ENCODE measurements around the gene SYT14. TPM values are rescaled to one million over a fixed set of nuclear protein-coding genes. Genes with fewer than 3 reads are reported as not detected.

SYT14 gene
- total RNA-seq, 2 donors from 2014 or later: 6.2 to 7.1 TPM

DNA sequence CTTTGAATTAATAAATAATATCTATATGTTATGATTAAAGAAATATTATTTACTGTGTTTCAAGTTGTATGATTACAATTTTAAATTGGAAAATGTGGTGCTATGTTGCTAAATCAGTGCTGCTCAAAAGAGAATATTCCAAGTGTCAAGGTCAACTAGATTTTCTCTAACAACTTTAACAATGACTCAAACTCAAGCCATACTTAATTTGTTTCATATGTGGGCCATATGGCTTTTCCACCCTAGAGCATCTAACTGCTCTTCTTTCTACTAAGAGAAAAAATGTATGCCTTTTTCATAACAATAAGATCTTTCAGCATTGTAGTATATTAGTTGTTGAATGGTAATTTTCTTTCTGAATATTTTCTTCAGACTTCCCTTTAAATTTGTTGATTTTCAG lies 8.3 kb upstream of the SYT14 start:
- peaks cover 6% of the 10 kb centered on the region for H3K27me3 Mint-ChIP-seq (ENCODE audit: insufficient read depth)

DNA sequence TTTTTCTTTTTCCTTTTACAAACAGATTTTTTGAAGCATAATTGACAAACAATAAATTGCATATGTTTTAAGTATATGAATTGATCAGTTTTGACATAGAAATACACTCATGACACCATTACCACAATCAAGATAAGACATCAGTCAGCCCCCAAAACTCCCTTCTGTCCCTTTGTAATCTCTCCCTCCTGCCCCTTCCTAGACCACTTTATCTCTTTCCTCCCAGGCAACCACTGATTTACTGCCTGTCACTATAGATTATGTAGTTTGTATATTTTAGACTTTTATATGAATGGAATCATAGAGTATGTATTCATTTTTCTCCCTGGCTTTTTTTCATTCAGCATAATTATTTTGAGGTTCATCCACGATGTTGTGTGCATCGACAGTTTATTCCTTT lies 6.9 kb upstream of the SYT14 start:
- Mint-ChIP-seq H3K27ac (no peak overlapping the region), H3K4me1 (no peaks in the 10 kb centered on the region), H3K9me3 (no peaks in the 10 kb centered on the region), H3K27me3 (ENCODE audit: insufficient read depth) (peaks cover 6% of the 10 kb centered on the region), H3K36me3 (ENCODE audit: low read depth) (no peaks in the 10 kb centered on the region), H3K4me3 (no peak overlapping the region)
- H3K4me1 ChIP-seq (ENCODE audit: control insufficient read depth, insufficient read depth, low read length): no peaks in the 10 kb centered on the region
- peaks cover 20% of the 10 kb centered on the region for H3K27me3 ChIP-seq (ENCODE audit: control insufficient read depth, insufficient read depth, low read length, poor library complexity, severe bottlenecking)
- no peak overlapping the region for H3K4me3 ChIP-seq (ENCODE audit: low read length)
- no peak for DNase-seq
- no peak overlapping the region for H3K9ac ChIP-seq (ENCODE audit: extremely low read depth, low read length, poor library complexity, severe bottlenecking)
- WGBS, 2 experiments (ENCODE audit: insufficient coverage in 1 of 2, insufficient read length in 1 of 2): 93% methylated on average over 2 of the region's 2 CpGs; no CpG with 5 or more reads in 1 of the 2 experiments
- H3K9me3 ChIP-seq (ENCODE audit: control insufficient read depth, low read length): no peaks in the 10 kb centered on the region
- H3K36me3 ChIP-seq (ENCODE audit: control insufficient read depth, insufficient read depth, low read length): no peaks in the 10 kb centered on the region
- no peak overlapping the region for H3K27ac ChIP-seq (ENCODE audit: low read depth, low read length)
- TF ChIP-seq, protein P1, sequence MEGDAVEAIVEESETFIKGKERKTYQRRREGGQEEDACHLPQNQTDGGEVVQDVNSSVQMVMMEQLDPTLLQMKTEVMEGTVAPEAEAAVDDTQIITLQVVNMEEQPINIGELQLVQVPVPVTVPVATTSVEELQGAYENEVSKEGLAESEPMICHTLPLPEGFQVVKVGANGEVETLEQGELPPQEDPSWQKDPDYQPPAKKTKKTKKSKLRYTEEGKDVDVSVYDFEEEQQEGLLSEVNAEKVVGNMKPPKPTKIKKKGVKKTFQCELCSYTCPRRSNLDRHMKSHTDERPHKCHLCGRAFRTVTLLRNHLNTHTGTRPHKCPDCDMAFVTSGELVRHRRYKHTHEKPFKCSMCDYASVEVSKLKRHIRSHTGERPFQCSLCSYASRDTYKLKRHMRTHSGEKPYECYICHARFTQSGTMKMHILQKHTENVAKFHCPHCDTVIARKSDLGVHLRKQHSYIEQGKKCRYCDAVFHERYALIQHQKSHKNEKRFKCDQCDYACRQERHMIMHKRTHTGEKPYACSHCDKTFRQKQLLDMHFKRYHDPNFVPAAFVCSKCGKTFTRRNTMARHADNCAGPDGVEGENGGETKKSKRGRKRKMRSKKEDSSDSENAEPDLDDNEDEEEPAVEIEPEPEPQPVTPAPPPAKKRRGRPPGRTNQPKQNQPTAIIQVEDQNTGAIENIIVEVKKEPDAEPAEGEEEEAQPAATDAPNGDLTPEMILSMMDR (conservative IDR thresholded peaks at IDR 0.05): no peak

More for the DNA sequence above, 8.3 kb upstream of the SYT14 start:
- H3K36me3 Mint-ChIP-seq (ENCODE audit: low read depth): no peaks in the 10 kb centered on the region
- DNase-seq: no peak
- Histone ChIP-seq H3K27ac (ENCODE audit: low read depth, low read length) (no peak overlapping the region), H3K9me3 (ENCODE audit: control insufficient read depth, low read length) (no peaks in the 10 kb centered on the region), H3K4me3 (ENCODE audit: low read length) (no peak overlapping the region), H3K27me3 (ENCODE audit: control insufficient read depth, insufficient read depth, low read length, poor library complexity, severe bottlenecking) (peaks cover 6% of the 10 kb centered on the region), H3K36me3 (ENCODE audit: control insufficient read depth, insufficient read depth, low read length) (no peaks in the 10 kb centered on the region), H3K9ac (ENCODE audit: extremely low read depth, low read length, poor library complexity, severe bottlenecking) (no peak overlapping the region), H3K4me1 (ENCODE audit: control insufficient read depth, insufficient read depth, low read length) (no peaks in the 10 kb centered on the region)
- no peaks in the 10 kb centered on the region for H3K9me3 Mint-ChIP-seq
- no peak overlapping the region for H3K4me3 Mint-ChIP-seq
- TF ChIP-seq, protein P1 (conservative IDR thresholded peaks at IDR 0.05): no peak
- no peak overlapping the region for H3K27ac Mint-ChIP-seq
- H3K4me1 Mint-ChIP-seq: no peaks in the 10 kb centered on the region

DNA sequence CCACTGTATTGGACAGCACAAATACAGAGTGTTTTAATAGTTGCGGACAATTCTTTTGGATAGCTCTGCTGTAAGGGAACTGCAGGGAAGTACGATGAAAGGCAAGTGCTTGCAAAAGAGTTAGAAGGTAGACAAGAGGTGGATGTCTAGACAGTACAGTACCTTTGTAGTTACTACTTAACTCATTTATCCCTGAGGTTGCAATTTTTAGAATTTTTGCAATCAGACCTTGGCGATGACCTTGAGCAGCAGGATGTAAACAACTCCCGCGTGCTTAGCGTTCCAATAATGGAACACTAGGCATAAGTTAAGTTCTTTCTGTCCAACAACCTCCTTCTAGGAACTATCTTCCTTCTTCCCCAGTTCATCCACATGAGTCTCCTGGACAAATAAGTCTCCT lies 1.9 kb upstream of the SYT14 start:
- DNase-seq: no peak
- Histone ChIP-seq H3K36me3 (ENCODE audit: control insufficient read depth, insufficient read depth, low read length) (no peaks in the 10 kb centered on the region), H3K9ac (ENCODE audit: extremely low read depth, low read length, poor library complexity, severe bottlenecking) (no peak overlapping the region), H3K27ac (ENCODE audit: low read depth, low read length) (no peak overlapping the region), H3K4me3 (ENCODE audit: low read length) (no peak overlapping the region), H3K27me3 (ENCODE audit: control insufficient read depth, insufficient read depth, low read length, poor library complexity, severe bottlenecking) (peaks cover 29% of the 10 kb centered on the region), H3K9me3 (ENCODE audit: control insufficient read depth, low read length) (no peaks in the 10 kb centered on the region), H3K4me1 (ENCODE audit: control insufficient read depth, insufficient read depth, low read length) (peaks cover 2% of the 10 kb centered on the region)
- H3K4me1 Mint-ChIP-seq: peaks cover 14% of the 10 kb centered on the region
- TF ChIP-seq, protein P1 (conservative IDR thresholded peaks at IDR 0.05): no peak
- no peaks in the 10 kb centered on the region for H3K36me3 Mint-ChIP-seq (ENCODE audit: low read depth)
- no peak overlapping the region for H3K4me3 Mint-ChIP-seq
- H3K27me3 Mint-ChIP-seq (ENCODE audit: insufficient read depth): peaks cover 8% of the 10 kb centered on the region
- H3K9me3 Mint-ChIP-seq: no peaks in the 10 kb centered on the region
- no peak overlapping the region for H3K27ac Mint-ChIP-seq
- 92% methylated on average over 4 to 6 of the region's 6 CpGs for WGBS, 2 experiments (ENCODE audit: insufficient coverage in 1 of 2, insufficient read length in 1 of 2)
